Suprapubic skin (tissue), 4 donors: Measurements from ENCODE around the gene OSGEP.

Source experiments
- EP300 ChIP-seq: sonication (generic); formaldehyde crosslinking; IDR thresholded peaks from one replicate; pipeline ENCODE4 v1.6.1; 2017; ENCODE audit warnings: antibody characterized with exemption
- POLR2AphosphoS5 ChIP-seq, 3 donors: sonication (generic); formaldehyde crosslinking; IDR thresholded peaks; one replicate each; pipeline ENCODE4 v1.6.1; 2017; ENCODE audit warnings: antibody characterized with exemption in 3 of 3
- TF ChIP-seq, protein P1 (sequence below), 2 donors: fragments of 200-600 bp in 1 of 2; fragments of 450-650 bp in 1 of 2; sonication (generic) in 1 of 2; IDR thresholded peaks; one replicate each; pipeline ENCODE4 v1.5.1; 2016 to 2019; ENCODE audit warnings: antibody characterized with exemption in 2 of 2, mild to moderate bottlenecking in 1 of 2, moderate library complexity in 1 of 2

DNA sequence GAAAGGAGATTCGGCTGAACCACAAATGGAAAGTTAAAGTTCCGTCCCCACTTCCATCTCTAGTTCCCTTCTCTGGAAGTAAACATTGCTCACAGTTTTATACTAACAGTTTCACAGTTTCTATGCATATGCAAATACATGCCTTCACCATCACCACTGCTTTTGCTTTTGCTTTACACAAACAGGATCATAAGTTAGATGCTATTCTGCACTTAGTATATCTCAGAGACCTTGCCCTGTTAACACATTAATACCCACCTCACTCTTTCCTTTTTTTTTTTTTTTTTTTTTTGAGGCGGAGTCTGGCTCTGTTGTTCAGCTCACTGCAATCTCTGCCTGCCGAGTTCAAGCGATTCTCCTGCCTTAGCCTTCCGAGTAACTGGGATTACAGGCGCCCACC is 42.2 kb downstream of the OSGEP start:
- TF ChIP-seq, protein P1, sequence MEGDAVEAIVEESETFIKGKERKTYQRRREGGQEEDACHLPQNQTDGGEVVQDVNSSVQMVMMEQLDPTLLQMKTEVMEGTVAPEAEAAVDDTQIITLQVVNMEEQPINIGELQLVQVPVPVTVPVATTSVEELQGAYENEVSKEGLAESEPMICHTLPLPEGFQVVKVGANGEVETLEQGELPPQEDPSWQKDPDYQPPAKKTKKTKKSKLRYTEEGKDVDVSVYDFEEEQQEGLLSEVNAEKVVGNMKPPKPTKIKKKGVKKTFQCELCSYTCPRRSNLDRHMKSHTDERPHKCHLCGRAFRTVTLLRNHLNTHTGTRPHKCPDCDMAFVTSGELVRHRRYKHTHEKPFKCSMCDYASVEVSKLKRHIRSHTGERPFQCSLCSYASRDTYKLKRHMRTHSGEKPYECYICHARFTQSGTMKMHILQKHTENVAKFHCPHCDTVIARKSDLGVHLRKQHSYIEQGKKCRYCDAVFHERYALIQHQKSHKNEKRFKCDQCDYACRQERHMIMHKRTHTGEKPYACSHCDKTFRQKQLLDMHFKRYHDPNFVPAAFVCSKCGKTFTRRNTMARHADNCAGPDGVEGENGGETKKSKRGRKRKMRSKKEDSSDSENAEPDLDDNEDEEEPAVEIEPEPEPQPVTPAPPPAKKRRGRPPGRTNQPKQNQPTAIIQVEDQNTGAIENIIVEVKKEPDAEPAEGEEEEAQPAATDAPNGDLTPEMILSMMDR (IDR thresholded peaks at IDR 0.05), result no peak
- no peak for TF ChIP-seq POLR2AphosphoS5 (IDR thresholded peaks at IDR 0.05)
- TF ChIP-seq EP300, result no peak
